HUES6 (cell line): ENCODE data around the gene SPIB.

ENCODE experiments used
- H3K27ac ChIP-seq: 2 replicates; pipeline ENCODE4 v1.7.0; 2013; ENCODE audit warnings: low read depth, mild to moderate bottlenecking, low read length, inconsistent platforms
- H3K27me3 ChIP-seq: 2 replicates; pipeline ENCODE4 v1.6.1; 2013; ENCODE audit warnings: low read length; ENCODE audit not compliant: control insufficient read depth, insufficient read depth
- H3K36me3 ChIP-seq: 2 replicates; pipeline ENCODE4 v1.6.1; 2013; ENCODE audit warnings: low read length; ENCODE audit not compliant: control insufficient read depth, insufficient read depth
- H3K4me1 ChIP-seq: 2 replicates; pipeline ENCODE4 v1.6.1; 2013; ENCODE audit warnings: low read length; ENCODE audit not compliant: control insufficient read depth, insufficient read depth
- H3K4me3 ChIP-seq: 2 replicates; pipeline ENCODE4 v1.5.1; 2013; ENCODE audit warnings: low read depth, low read length
- H3K9ac ChIP-seq: one replicate; pipeline ENCODE4 v1.6.1; 2013; ENCODE audit warnings: mild to moderate bottlenecking, low read length
- H3K9me3 ChIP-seq: 2 replicates; pipeline ENCODE4 v1.6.1; 2013; ENCODE audit warnings: low read depth, low read length; ENCODE audit not compliant: control insufficient read depth, insufficient read depth

The SPIB gene

GRCh38 chr19:50412419-50412818 is 6.3 kb upstream of the SPIB start:
- Histone ChIP-seq H3K4me1 (peaks cover 4% of the 10 kb centered on the region; the same call in 1 of the 2 replicates), H3K9me3 (no peaks in the 10 kb centered on the region), H3K27ac (no peak overlapping the region), H3K4me3 (no peak overlapping the region), H3K27me3 (no peaks in the 10 kb centered on the region), H3K9ac (no peak overlapping the region), H3K36me3 (peaks cover 54% of the 10 kb centered on the region)

- H3K9ac ChIP-seq: no peak overlapping the region
- H3K27me3 ChIP-seq: no peaks in the 10 kb centered on the region
- no peak overlapping the region for H3K4me3 ChIP-seq
- H3K27ac ChIP-seq: no peak overlapping the region
- H3K9me3 ChIP-seq: no peaks in the 10 kb centered on the region
- peaks cover 54% of the 10 kb centered on the region for H3K36me3 ChIP-seq
- H3K4me1 ChIP-seq: peaks cover 8% of the 10 kb centered on the region
These were observed 5.6 kb upstream of the SPIB start for GRCh38 chr19:50413096-50413495.

GRCh38 chr19:50413531-50413930 is 5.2 kb upstream of the SPIB start:
- H3K36me3 ChIP-seq: peaks cover 51% of the 10 kb centered on the region

GRCh38 chr19:50414864-50415660 is 3.7 kb upstream of the SPIB start:
- H3K9me3 ChIP-seq: no peaks in the 10 kb centered on the region
- H3K4me3 ChIP-seq: no peak overlapping the region
- no peak overlapping the region for H3K27ac ChIP-seq
- peaks cover 24% of the 10 kb centered on the region for H3K4me1 ChIP-seq
- peaks cover 36% of the 10 kb centered on the region for H3K36me3 ChIP-seq
- no peak overlapping the region for H3K9ac ChIP-seq
- peaks cover 18% of the 10 kb centered on the region; the same call in 1 of the 2 replicates for H3K27me3 ChIP-seq

More at GRCh38 chr19:50413531-50413930, 5.2 kb upstream of the SPIB start:
- Histone ChIP-seq H3K4me3 (no peak overlapping the region), H3K27me3 (0 out of 2 replicates have a peak, but pooled peaks cover 3% of the 10 kb centered on the region), H3K9ac (no peak overlapping the region), H3K9me3 (no peaks in the 10 kb centered on the region), H3K4me1 (peaks cover 13% of the 10 kb centered on the region), H3K27ac (no peak overlapping the region)

GRCh38 chr19:50415661-50416033 is 3.1 kb upstream of the SPIB start:
- Histone ChIP-seq H3K9ac (no peak overlapping the region), H3K4me1 (peaks cover 28% of the 10 kb centered on the region)

GRCh38 chr19:50416034-50416977 is 2.4 kb upstream of the SPIB start:
- Histone ChIP-seq H3K4me1 (peaks cover 28% of the 10 kb centered on the region), H3K9ac (no peak overlapping the region), H3K36me3 (peaks cover 23% of the 10 kb centered on the region), H3K27ac (no peak overlapping the region), H3K9me3 (no peaks in the 10 kb centered on the region), H3K27me3 (peaks cover 22% of the 10 kb centered on the region; the same call in 1 of the 2 replicates), H3K4me3 (no peak overlapping the region)

More at GRCh38 chr19:50415661-50416033, 3.1 kb upstream of the SPIB start:
- no peak overlapping the region for H3K4me3 ChIP-seq
- peaks cover 22% of the 10 kb centered on the region; the same call in 1 of the 2 replicates for H3K27me3 ChIP-seq
- peaks cover 30% of the 10 kb centered on the region for H3K36me3 ChIP-seq
- no peak overlapping the region for H3K27ac ChIP-seq
- no peaks in the 10 kb centered on the region for H3K9me3 ChIP-seq

GRCh38 chr19:50417111-50418081 is 1.3 kb upstream of the SPIB start:
- Histone ChIP-seq H3K9ac (no peak overlapping the region), H3K36me3 (peaks cover 17% of the 10 kb centered on the region), H3K27ac (no peak overlapping the region), H3K4me1 (peaks cover 28% of the 10 kb centered on the region), H3K9me3 (no peaks in the 10 kb centered on the region), H3K4me3 (no peak overlapping the region), H3K27me3 (peaks cover 22% of the 10 kb centered on the region; the same call in 1 of the 2 replicates)

GRCh38 chr19:50419022-50419579 is 363 bp downstream of the SPIB start:
- H3K9ac ChIP-seq: peak overlapping the region; percentile 23
- H3K27ac ChIP-seq: no peak overlapping the region
- H3K36me3 ChIP-seq: 0 out of 2 replicates have a peak, but pooled peaks cover under 1% of the 10 kb centered on the region
- H3K9me3 ChIP-seq: no peaks in the 10 kb centered on the region
- H3K27me3 ChIP-seq: peaks cover 22% of the 10 kb centered on the region; the same call in 1 of the 2 replicates
- H3K4me1 ChIP-seq: peaks cover 28% of the 10 kb centered on the region
- H3K4me3 ChIP-seq: peak overlapping the region; percentile 62

GRCh38 chr19:50419580-50420035 is 870 bp downstream of the SPIB start:
- Histone ChIP-seq H3K27me3 (peaks cover 22% of the 10 kb centered on the region; the same call in 1 of the 2 replicates), H3K4me3 (peak overlapping the region; percentile 62), H3K9me3 (no peaks in the 10 kb centered on the region), H3K4me1 (peaks cover 28% of the 10 kb centered on the region), H3K27ac (no peak overlapping the region), H3K36me3 (no peaks in the 10 kb centered on the region), H3K9ac (no peak overlapping the region)

- Histone ChIP-seq H3K9ac (no peak overlapping the region), H3K4me1 (peaks cover 27% of the 10 kb centered on the region), H3K4me3 (peak overlapping the region; percentile 62), H3K27me3 (peaks cover 22% of the 10 kb centered on the region; the same call in 1 of the 2 replicates), H3K27ac (no peak overlapping the region), H3K9me3 (no peaks in the 10 kb centered on the region), H3K36me3 (no peaks in the 10 kb centered on the region)
These were observed 1.4 kb downstream of the SPIB start for GRCh38 chr19:50420127-50420526.
